HG03139 (cell line): ENCODE measurements around the gene FBLIM1.

Experiments
- ATAC-seq: cut with Tn5 transposase; IDR thresholded peaks from one replicate; pipeline ENCODE4 v1.9.1; 2021; ENCODE audit not compliant: unreplicated experiment

Gene FBLIM1

DNA sequence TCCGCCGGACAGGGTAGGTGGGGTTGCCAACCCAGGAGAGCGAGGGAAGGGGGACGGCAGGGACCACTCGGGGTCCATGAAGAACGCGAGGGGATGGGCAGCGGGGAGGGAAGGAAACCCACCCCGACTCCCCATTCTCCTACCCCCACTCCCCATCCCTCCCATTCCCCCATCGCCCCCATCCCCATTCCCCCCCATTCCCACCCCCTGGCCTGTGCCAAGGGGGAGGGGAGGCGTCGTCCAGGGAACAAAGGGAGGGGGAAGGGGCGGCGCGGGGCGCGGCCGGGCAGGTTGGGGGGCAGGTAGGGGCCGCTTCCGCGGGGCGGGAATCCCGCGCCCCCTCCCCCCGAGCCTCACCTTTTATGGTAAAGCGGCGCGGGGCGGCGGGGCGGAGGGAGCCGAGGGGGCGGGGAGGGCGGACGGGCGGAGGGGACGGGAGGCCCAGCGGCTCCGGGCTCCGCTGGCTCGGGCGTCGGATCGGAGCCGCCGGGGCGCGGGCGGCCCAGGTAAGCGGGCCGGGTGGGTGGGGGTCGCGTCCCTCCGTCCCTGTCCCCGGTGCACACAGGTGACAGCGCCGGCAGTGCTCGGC is at the start of gene FBLIM1:
Gene FBLIM1, plus strand, starts transcription at position 453 of the 589 bp plus-strand sequence. CDS start 6,189 bp downstream, outside the sequence.
- ATAC-seq = no peak

DNA sequence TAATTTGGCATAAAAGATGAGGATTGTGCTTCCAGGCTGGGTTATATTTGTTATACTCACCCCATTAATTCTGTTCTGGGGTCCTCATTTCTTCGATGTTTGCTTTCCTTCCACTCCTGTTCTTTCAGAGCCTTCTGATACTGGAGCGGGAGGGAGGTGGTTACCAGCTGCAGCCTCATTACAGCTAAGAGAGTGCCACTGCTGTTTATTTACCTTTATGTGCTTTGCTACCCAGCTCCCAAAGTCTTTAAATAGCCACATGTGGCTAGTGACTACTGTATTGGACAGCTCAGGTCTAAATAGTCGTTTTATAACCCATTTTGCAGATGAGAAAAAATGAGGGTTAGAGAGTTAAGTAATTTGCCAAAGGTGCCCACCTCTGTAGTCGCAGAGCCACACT is 49.4 kb upstream of the FBLIM1 start:
- ATAC-seq = no peak

- no peak for ATAC-seq
Observed at GRCh38 chr1:15712168-15712567, 46.4 kb upstream of the FBLIM1 start.

GRCh38 chr1:15714406-15715136 is 44.0 kb upstream of the FBLIM1 start:
- ATAC-seq = no peak

DNA sequence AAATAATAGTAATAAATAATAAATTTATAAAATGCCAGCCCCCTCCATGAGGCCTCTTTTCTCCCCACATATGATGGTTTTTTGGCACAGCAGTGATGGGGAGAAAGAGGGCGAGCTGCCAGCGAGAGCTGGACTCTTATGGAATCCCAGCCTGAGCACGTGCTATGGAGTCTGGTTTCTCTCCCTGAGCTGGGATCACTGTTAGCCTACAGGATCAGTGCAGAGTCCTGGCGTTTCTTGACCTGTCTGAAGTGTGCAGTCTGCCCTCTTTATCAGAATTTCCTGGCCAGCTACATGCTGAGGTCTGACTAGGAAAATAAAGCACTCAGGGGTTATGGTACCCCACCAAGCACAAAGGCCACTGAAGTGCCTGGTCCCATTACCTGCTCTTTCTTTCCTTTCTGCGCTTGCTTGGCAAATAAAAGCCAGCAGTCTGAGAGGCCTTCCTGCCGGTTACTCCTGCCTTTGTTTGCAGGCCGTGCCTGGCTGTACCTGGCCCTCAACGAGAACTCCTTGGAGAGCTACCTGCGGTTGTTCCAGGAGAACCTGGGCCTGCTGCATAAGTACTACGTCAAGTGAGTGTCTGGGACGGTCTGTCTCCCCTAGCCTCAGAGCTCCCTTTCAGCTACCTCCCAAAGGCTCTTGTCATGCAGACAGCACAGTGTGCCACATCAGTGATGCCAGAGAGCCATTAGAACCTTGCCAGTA is 41.0 kb upstream of the FBLIM1 start:
- ATAC-seq = no peak

DNA sequence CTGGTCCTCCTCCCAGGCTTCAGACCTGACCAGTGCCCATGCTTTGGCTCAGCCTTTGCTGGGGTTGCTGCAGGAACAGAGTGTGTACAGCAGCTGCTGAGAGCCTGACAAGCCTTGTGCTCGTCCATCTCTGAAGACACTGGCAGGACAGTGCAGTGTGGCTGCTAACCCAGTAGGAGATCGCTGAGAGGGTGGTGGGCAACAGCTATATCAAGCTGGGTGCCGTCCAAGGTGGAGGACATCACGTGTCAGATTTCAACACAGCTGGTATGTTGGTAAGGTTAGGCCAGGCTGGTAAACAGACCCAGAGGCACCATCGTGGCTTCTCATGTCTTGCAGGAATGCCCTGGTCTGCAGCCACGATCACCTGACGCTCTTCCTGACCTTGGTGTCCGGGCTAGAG is 40.4 kb upstream of the FBLIM1 start:
- ATAC-seq = no peak

GRCh38 chr1:15719381-15720120 is 39.0 kb upstream of the FBLIM1 start:
- ATAC-seq = no peak

GRCh38 chr1:15720861-15721260 is 37.7 kb upstream of the FBLIM1 start:
- ATAC-seq = no peak

DNA sequence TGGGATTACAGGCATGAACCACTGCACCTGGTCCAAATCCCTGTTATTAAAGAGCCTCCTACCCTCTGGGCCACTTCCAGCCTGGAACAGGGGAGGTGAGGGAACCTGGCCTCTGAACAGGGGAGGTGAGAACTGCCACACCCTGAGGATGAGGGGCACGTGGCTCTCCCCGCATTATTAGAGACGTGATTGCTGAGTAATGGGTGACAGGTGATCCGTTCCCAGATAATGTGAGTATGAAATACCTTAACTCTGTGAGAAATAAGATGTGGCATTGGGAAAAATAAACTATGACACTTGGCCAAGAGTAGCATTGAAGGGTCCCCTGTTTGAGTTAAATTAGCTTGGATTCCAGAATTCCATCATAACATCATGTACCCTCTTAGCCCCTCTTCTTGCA is 36.2 kb upstream of the FBLIM1 start:
- no peak for ATAC-seq

GRCh38 chr1:15722836-15723532 is 35.6 kb upstream of the FBLIM1 start:
- ATAC-seq = no peak

- ATAC-seq = no peak
Observed at GRCh38 chr1:15723631-15724246, 34.9 kb upstream of the FBLIM1 start.

GRCh38 chr1:15724949-15725880 is 33.4 kb upstream of the FBLIM1 start:
- ATAC-seq = no peak

- no peak for ATAC-seq
Observed at GRCh38 chr1:15726508-15726907, 32.1 kb upstream of the FBLIM1 start.

- no peak for ATAC-seq
Observed at GRCh38 chr1:15727021-15727420, 31.6 kb upstream of the FBLIM1 start.

- no peak for ATAC-seq
Observed at GRCh38 chr1:15727424-15727823, 31.2 kb upstream of the FBLIM1 start.

- no peak for ATAC-seq
Observed at GRCh38 chr1:15727866-15728534, 30.6 kb upstream of the FBLIM1 start.

DNA sequence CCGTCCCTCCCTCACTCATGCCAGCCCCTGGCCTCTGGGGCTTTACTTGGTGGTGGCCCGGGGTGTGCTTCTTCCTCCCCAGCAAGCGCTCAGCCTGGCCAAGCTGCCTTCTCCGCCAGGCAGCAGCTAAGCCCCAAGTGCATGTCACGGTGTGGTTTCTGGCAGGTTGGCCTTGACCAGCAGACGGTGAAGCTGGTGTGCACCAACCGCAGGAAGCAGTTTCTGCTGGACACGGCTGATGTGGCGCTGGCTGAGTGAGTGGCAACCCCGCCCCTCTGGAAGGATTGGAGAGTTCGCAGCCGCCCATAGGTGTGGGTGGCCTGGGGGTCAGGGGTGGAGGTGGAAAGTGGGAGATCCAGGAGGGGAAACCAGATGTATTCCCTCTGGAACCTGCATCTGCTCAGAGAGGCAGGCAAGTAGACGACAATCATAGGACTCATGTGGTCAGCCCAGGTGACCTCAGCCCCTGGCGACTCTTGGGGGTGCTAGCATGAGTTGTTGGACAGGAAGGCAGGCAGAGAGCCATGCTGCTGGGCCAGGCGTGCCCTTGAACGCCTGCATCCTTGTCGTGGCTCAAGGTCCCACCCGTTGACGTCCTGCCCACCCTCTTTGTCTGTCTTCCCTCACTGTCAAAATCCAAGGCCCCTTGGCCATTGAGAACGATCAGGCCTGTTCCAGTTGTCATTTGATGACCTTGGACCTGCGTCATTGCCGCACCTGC is 29.5 kb upstream of the FBLIM1 start:
- ATAC-seq = no peak

GRCh38 chr1:15730423-15730822 is 28.2 kb upstream of the FBLIM1 start:
- ATAC-seq = no peak
